Ovary (tissue), 9 donors: Measurements from ENCODE around the gene EEF2K. TPM values are rescaled to one million over a fixed set of nuclear protein-coding genes. Genes with fewer than 3 reads are reported as not detected.
A peak's percentile ranks its signal among the peaks of the same experiment; 100 is the strongest.

Experiments used
- DNase-seq, 5 donors: peaks; one replicate each; pipeline ENCODE4 v3.0.0-alpha.2; 2019 to 2020
- H3K27ac ChIP-seq, 2 donors: fragments of 200-600 bp; one replicate each; pipeline versions ENCODE4 v1.5.1 to v1.8.0; 2019 to 2022
- H3K27me3 ChIP-seq: fragments of 200-600 bp; one replicate; pipeline ENCODE4 v1.8.0; 2022
- H3K36me3 ChIP-seq: fragments of 200-600 bp; sonication (generic); one replicate; pipeline ENCODE4 v1.5.1; 2019
- H3K4me1 ChIP-seq: one replicate; pipeline ENCODE4 v1.8.1; 2013; ENCODE audit warnings: mild to moderate bottlenecking, moderate library complexity; ENCODE audit not compliant: insufficient read depth
- H3K4me3 ChIP-seq: fragments of 200-600 bp; sonication (generic); one replicate; pipeline ENCODE4 v1.5.1; 2017
- H3K9me3 ChIP-seq, 2 donors: fragments of 200-600 bp in 1 of 2; sonication (generic) in 1 of 2; one replicate each; pipeline versions ENCODE4 v1.5.1 to v1.8.1; 2013 to 2019; ENCODE audit warnings: mild to moderate bottlenecking in 1 of 2, moderate library complexity in 1 of 2
- EP300 ChIP-seq: sonication (generic); formaldehyde crosslinking; IDR thresholded peaks from one replicate; pipeline ENCODE4 v1.6.1; 2017; ENCODE audit warnings: antibody characterized with exemption
- POLR2A ChIP-seq: fragments of 450-650 bp; IDR thresholded peaks from one replicate; pipeline ENCODE4 v1.6.1; 2017; ENCODE audit warnings: antibody characterized with exemption, mild to moderate bottlenecking, moderate library complexity
- WGBS, 3 donors: extraction: QIAGEN DNeasy Blood & Tissue Kit in 1 of 3; methylation state at CpG; one replicate each; pipeline versions ENCODE4 v1.1.5 to v1.1.7; 2013 to 2017; 5-methylcytosine and 5-hydroxymethylcytosine counted together
- intact Hi-C, 4 donors: fragments of 100-400 bp; cut with DNase I; formaldehyde crosslinking; loops; one replicate each; pipeline versions ENCODE4 v1.11.0 to v1.15.1; 2022 to 2023
- polyA plus RNA-seq, 2 donors: library from polyadenylated mRNA; stranded (reverse); fragments of 200-250 nt in 1 of 2; fragments of 350-450 nt in 1 of 2; fragmentation: Illumina TruSeq in 1 of 2; extraction: RNeasy Lipid Tissue Mini Kit (QIAGEN cat#74804) in 1 of 2; gene quantifications; one replicate each; pipeline ENCODE4 v1.2.3, GENCODE V29; 2013 to 2014
- total RNA-seq, 7 donors: library from RNA; depleted of rRNA in 2 of 7; stranded (reverse); fragments of >200 nt in 2 of 7; fragmentation: NEBNext Ultra II Directional in 3 of 7; extraction: Animal tissue kit (Norgen Biotek cat#: 25700) in 3 of 7; gene quantifications; one replicate each; pipeline versions ENCODE4 v1.1.0 to v1.2.4, GENCODE V29; 2016 to 2023
- TF ChIP-seq, protein P1 (sequence below), 3 donors: fragments of 450-650 bp in 2 of 3; fragments of 200-600 bp in 1 of 3; IDR thresholded peaks; one replicate each; pipeline versions ENCODE4 v1.5.1 to v1.8.0; 2016 to 2022; ENCODE audit warnings: antibody characterized with exemption in 3 of 3, mild to moderate bottlenecking in 1 of 3
- donor health status: DM: no; HTN: no; CAD: no; lungs with moderate emphysema.
- donor health status: DM: no; HTN: no; CAD: no.
- donor health status: Bipolar disorder and iron deficiency.
- donor health status: DM: yes; HTN: yes; CAD: no.
- donor health status: DM: no; HTN: no; CAD: no.
- donor health status: DM: yes; HTN: yes; CAD: no.

Gene EEF2K
- total and polyA plus RNA-seq, 9 donors, result 8.1 to 37.6 (median 26.0) TPM

DNA sequence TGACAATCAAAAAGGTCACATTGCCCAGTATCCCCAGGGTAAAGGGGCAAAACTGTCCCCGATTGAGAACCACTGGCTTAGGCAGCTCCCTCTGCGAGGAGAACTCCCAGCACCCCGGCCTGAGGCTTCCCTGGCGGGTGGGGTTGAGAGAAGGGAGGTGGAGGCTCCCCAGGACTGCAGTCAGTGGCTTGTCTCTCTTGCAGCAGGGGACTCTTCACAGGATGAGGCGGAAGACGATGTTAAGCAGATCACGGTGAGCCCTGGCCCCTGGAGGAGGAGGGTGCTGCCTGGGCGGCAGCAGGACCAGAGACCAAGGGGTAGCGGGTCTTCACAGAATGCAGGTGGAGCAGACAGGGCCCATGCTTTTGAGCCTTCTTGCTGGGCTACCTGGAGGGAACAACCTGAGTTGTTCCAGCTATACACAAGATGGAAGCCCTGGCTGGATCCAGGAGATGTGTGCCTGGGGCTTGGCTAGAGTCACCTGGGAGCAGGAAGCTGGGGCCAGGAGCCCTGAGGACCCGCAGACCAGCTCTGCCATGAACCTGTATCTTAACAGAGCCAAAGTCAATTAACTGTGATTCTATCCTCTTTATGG, 107.9 kb downstream of the EEF2K start:
- TF ChIP-seq POLR2A (no peak), EP300 (no peak)
- TF ChIP-seq, protein P1, sequence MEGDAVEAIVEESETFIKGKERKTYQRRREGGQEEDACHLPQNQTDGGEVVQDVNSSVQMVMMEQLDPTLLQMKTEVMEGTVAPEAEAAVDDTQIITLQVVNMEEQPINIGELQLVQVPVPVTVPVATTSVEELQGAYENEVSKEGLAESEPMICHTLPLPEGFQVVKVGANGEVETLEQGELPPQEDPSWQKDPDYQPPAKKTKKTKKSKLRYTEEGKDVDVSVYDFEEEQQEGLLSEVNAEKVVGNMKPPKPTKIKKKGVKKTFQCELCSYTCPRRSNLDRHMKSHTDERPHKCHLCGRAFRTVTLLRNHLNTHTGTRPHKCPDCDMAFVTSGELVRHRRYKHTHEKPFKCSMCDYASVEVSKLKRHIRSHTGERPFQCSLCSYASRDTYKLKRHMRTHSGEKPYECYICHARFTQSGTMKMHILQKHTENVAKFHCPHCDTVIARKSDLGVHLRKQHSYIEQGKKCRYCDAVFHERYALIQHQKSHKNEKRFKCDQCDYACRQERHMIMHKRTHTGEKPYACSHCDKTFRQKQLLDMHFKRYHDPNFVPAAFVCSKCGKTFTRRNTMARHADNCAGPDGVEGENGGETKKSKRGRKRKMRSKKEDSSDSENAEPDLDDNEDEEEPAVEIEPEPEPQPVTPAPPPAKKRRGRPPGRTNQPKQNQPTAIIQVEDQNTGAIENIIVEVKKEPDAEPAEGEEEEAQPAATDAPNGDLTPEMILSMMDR (IDR thresholded peaks at IDR 0.05), result no peak
- H3K4me3 ChIP-seq, result no peak overlapping the region
- DNase-seq, result peak in 1 of 5 donors; percentile 10
- H3K4me1 ChIP-seq, result no peaks in the 10 kb centered on the region
- no peaks in the 10 kb centered on the region for H3K36me3 ChIP-seq
- no peaks in the 10 kb centered on the region for H3K9me3 ChIP-seq
- intact Hi-C loops, result no loop called here
- H3K27ac ChIP-seq, result no peak overlapping the region
- no peaks in the 10 kb centered on the region for H3K27me3 ChIP-seq
- WGBS, 3 donors, result 92 to 94% (median 93%) methylated on average over 10 of the region's 10 CpGs

DNA sequence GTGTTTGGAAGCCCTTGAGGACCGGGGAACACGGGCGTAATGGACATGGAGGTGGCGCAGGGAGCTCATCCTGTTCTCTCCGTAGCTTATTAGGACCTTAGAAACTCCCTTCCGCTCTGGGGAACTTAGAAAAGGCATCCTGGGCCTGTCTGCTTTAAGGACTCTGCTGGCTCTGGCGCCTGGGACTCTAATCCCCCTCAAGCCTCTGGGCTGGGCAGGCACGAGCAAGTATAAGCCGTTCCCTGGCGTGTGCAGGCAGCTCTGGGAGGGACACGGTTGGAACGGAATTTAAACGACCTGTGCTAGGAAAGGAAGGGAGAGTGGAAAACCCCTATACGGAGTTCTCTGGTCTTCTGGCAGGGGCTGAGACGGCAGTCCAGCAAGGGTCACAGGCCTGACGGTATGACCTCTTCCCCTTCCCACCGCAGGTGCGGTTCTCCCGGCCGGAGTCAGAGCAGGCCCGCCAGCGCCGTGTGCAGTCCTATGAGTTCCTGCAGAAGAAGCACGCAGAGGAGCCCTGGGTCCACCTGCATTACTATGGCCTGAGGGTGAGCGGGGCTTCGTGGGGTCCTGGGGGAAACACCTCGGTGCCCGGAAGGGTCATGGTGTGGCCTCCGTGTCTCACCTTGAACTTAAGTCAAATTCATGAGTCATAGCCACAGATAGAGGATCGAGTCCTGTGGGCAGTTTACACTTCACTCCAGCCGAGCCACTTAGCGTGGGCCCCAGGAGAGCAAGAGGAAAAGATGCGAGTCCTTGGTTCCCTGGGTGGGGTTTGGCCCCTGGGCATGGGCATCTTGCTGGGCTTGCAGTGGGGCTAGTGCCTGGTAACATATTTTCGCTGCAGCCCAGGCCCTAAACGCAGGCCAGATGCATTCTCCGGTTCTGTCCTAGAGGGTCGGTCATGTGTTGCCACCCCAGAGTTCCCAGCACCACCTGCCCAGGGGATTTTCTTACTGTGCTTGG, 108.9 kb downstream of the EEF2K start:
- no peak for TF ChIP-seq EP300
- TF ChIP-seq POLR2A, result no peak
- Histone ChIP-seq H3K27me3 (no peaks in the 10 kb centered on the region), H3K9me3 (no peaks in the 10 kb centered on the region), H3K36me3 (no peaks in the 10 kb centered on the region), H3K4me1 (no peaks in the 10 kb centered on the region), H3K4me3 (no peak overlapping the region), H3K27ac (no peak overlapping the region)
- DNase-seq, result no peak
- intact Hi-C loops, result no loop called here
- 78 to 86% (median 83%) methylated on average over 37 of the region's 37 CpGs for WGBS, 3 donors

DNA sequence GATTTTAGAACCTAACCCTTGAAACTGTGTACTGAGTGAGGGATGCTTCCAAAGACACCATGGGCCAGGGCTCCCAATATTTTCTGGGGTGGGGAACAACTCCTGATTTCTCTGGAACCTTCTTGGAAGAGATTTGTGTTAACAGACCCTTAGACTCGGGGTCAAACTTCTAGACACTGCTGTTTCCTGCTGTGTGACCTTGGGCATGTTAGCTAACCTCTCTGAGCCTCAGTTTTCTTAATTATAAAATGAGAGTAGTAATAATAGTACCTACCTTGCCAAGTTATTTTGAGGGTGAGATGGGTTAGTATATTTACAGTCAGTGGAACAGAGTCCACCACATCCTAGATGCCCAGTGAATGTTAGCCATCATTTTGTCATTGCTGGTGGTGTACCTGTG, 109.9 kb downstream of the EEF2K start:
- Histone ChIP-seq H3K9me3 (no peaks in the 10 kb centered on the region), H3K27me3 (no peaks in the 10 kb centered on the region), H3K27ac (no peak overlapping the region), H3K36me3 (no peaks in the 10 kb centered on the region), H3K4me3 (no peak overlapping the region), H3K4me1 (no peaks in the 10 kb centered on the region)
- DNase-seq, result no peak
- TF ChIP-seq, protein P1 (IDR thresholded peaks at IDR 0.05), result no peak
- TF ChIP-seq EP300 (no peak), POLR2A (no peak)
- intact Hi-C loops, result no loop called here
- WGBS, 3 donors, result 85 to 100% (median 90%) methylated on average over 1 of the region's 1 CpG

DNA sequence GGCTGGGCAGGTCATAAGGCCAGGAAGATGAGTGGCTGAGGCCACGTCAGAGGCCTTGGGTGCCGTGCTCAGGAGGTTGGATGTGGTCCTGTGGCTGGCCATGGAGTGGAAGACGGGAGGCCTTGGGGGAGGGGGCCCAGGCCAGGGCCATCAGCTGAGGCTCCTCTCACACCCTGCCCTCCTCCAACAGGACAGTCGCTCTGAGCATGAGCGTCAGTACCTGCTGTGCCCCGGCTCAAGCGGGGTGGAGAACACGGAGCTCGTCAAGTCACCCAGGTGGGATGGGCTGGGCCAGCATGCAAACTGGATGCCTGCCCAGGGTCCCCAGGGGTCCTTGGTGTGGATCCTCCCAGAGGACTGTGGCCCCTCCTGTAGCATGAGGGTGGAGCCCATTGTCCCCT, 110.3 kb downstream of the EEF2K start:
- intact Hi-C loops, result no loop called here
- H3K4me3 ChIP-seq, result no peak overlapping the region

More for the DNA sequence above, 110.3 kb downstream of the EEF2K start:
- peak in 2 of 5 donors; percentile 14 to 19 for DNase-seq
- TF ChIP-seq EP300, result no peak
- TF ChIP-seq POLR2A, result no peak
- TF ChIP-seq, protein P1 (IDR thresholded peaks at IDR 0.05), result no peak
- 85 to 89% (median 86%) methylated on average over 9 of the region's 9 CpGs for WGBS, 3 donors
- Histone ChIP-seq H3K36me3 (no peaks in the 10 kb centered on the region), H3K9me3 (no peaks in the 10 kb centered on the region), H3K27ac (no peak overlapping the region), H3K4me1 (peaks cover under 1% of the 10 kb centered on the region), H3K27me3 (no peaks in the 10 kb centered on the region)
